NB4 (cell line): ENCODE results near the gene TBC1D17.

Source experiments
- CTCF ChIP-seq: IDR thresholded peaks from one replicate; pipeline ENCODE4 v1.5.1; 2012; ENCODE audit warnings: low read depth, low read length
- MAX ChIP-seq: IDR thresholded peaks from 2 replicates; pipeline ENCODE4 v1.6.1; 2011; ENCODE audit warnings: low read depth, low read length

- TF ChIP-seq CTCF (no peak), MAX (peak; percentile 84)
Measured at GRCh38 chr19:49929121-49929610, 51.7 kb downstream of the TBC1D17 start, which contains the start of the genes ATF5 and NUP62.
